GM12864 (cell line): ENCODE measurements around the gene LPGAT1.
"Not testable (repeated sequence)": the region's sequence is repeated elsewhere in the genome, so short reads cannot be mapped to it uniquely, and the experiment has no call there.

Source experiments
- DNase-seq: peaks from one replicate; pipeline ENCODE4 v3.0.0-alpha.2; 2011; ENCODE audit warnings: low read depth
- H3K4me3 ChIP-seq: 2 replicates; pipeline ENCODE4 v1.5.1; 2011; ENCODE audit warnings: mild to moderate bottlenecking, low read depth, low read length, control low read depth
- CTCF ChIP-seq: IDR thresholded peaks from 2 replicates; pipeline ENCODE4 v1.5.1; 2011; ENCODE audit warnings: low read depth, mild to moderate bottlenecking, moderate library complexity, low read length, control low read depth, inconsistent platforms; ENCODE audit errors: missing control alignments

The LPGAT1 gene

GRCh38 chr1:211729238-211729637 lies 101.3 kb downstream of the LPGAT1 start:
- no peak for DNase-seq
- TF ChIP-seq CTCF = no peak
- H3K4me3 ChIP-seq = no peak overlapping the region

DNA sequence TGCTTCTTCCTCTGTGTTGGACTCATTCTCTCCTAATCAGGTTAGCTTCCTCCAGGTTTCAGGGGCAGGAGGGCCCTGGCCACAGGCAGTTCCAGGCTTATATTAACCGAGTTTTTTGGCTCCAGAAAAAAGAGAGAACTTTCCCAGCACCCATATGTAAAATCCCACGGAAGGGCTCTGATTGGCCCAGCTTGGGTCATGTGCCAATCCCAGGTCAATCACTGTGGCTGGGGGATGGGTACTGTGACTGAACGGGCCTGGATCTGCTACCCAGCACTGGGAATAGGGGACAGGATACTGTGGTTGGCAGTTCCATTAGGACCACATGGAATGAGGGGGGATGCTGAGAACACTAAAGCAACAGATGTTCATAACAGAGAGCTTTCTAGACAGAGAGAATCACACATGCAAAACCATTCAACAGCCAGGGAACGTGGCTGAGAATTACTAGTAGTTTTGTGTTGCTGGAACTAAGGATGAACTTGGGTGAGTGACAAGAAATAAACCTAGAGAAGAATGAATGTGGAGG lies 104.0 kb downstream of the LPGAT1 start:
- DNase-seq = no peak
- no peak overlapping the region for H3K4me3 ChIP-seq
- TF ChIP-seq CTCF = no peak

DNA sequence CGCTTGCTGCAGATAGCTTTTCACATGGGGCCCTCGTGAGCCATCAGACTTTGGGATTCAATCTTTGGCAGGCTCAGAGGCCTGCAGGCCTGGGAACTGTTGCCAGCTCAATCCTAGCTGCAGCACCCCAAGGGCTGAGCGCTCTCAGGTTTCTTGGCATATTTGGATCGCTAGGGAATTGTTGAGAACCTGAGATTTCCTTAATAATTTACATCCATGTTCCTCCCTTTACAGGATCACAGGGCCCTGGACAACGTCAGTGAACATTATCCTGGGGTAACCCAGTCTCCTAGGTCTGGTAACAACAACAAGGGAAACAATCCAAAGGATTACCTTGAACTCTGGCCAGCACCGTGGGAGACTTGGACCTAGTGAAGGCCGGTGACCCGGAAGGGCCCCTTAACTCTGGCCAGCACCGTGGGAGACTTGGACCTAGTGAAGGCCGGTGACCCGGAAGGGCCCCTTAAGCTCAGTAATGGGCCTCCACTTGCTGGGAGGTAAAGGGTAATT lies 105.8 kb downstream of the LPGAT1 start:
- no peak for TF ChIP-seq CTCF
- DNase-seq = no peak

GRCh38 chr1:211723273-211723672 lies 107.3 kb downstream of the LPGAT1 start:
- H3K4me3 ChIP-seq = no peak overlapping the region
- no peak for DNase-seq
- TF ChIP-seq CTCF = no peak

More for the DNA sequence above, 105.8 kb downstream of the LPGAT1 start:
- no peak overlapping the region for H3K4me3 ChIP-seq

DNA sequence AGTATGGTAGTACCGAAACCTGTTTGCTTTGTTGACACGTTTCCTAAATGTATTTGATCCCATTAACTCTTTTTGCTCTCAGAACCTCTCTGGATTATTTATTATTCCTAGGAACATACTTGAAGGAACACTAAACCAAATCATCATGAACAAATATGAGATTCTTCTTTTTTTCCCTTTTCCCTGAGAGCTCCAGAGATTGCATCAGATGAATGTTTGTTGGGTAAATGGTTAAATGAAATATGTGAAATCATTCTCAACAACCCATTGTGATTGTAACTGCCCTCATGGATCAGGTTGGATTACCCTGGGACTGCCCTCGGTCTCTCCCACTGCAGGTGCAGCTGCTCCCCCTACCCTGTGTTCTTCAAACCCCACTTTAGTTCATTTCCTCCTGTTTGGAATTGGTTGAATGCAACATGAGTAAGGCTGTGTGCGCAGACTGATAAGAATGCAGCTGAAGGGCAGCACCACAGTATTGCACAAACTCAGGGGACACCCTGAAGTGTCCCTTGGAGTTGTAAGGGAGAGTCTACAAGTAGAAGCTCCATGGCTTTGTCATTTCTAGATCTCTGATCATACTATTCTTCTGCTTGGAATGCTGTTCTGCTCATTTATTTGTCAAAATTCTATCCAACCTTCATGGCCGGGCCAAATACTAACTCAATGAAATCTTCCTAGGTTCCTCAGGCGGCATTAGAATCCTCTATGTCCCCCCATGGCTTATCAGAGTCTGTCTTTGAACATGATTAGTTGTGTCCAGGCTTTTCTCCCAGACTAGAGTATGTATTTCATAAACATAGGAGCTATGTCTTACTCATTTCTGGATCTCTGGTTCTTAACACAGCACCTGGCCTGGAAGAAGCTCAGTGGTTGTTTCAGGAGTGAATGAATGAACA lies 108.0 kb downstream of the LPGAT1 start:
- H3K4me3 ChIP-seq = no peak overlapping the region
- TF ChIP-seq CTCF = no peak
- DNase-seq = no peak

- H3K4me3 ChIP-seq, DNase-seq: not testable (repeated sequence)
Observed at GRCh38 chr1:211716555-211716954, 114.0 kb downstream of the LPGAT1 start.

- DNase-seq = no peak
- TF ChIP-seq CTCF = no peak
Observed at GRCh38 chr1:211715971-211716370, 114.6 kb downstream of the LPGAT1 start.

More at GRCh38 chr1:211715971-211716370, 114.6 kb downstream of the LPGAT1 start:
- H3K4me3 ChIP-seq = no peak overlapping the region
